HG02943 (cell line): Measurements from ENCODE around the gene ERBIN.
"Not testable (repeated sequence)": the region's sequence is repeated elsewhere in the genome, so short reads cannot be mapped to it uniquely, and the experiment has no call there.

Source experiments
- ATAC-seq: cut with Tn5 transposase; IDR thresholded peaks from one replicate; pipeline ENCODE4 v1.9.1; 2021; ENCODE audit warnings: mild to moderate bottlenecking, low read depth, moderate library complexity; ENCODE audit not compliant: unreplicated experiment

ERBIN gene

DNA sequence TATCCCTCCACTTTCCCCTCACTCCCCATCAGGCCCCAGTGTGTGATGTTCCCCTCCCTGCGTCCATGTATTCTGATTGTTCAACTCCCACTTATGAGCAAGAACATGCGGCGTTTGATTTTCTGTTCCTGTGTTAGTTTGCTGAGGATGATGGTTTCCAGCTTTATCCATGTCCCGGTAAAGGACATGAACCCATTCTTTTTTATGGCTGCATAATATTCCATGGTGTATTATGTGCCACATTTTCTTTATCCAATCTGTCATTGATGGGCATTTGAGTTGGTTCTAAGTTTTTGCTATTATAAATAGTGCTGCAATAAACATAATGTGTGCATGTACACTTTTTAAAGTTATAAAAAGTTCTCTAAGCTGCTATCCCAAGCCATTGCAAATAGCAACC, 75.6 kb downstream of the ERBIN start:
- no peak for ATAC-seq

- ATAC-seq = no peak
These were observed 76.0 kb downstream of the ERBIN start for GRCh38 chr5:66002415-66002814.

DNA sequence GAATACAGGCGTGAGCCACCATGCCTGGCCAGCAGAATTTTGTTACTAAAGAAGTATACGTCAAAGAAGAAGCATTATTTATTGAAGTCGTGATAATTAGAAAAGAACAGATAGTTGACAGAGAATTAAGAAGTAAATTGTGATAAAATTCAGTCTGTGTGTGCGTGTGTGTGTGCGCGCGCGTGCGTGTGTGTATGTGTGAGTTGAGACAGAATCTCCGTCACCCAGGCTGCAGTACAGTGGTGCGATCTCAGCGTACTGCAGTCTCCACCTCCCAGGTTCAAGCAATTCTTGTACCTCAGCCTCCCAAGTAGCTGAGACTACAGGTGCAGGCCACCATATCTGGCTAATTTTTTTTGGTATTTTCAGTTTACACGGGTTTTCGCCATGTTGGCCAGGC, 77.8 kb downstream of the ERBIN start:
- no peak for ATAC-seq

- ATAC-seq = no peak
These were observed 82.9 kb downstream of the ERBIN start for GRCh38 chr5:66009277-66009676.

GRCh38 chr5:66010476-66010875, 84.1 kb downstream of the ERBIN start:
- ATAC-seq = no peak

DNA sequence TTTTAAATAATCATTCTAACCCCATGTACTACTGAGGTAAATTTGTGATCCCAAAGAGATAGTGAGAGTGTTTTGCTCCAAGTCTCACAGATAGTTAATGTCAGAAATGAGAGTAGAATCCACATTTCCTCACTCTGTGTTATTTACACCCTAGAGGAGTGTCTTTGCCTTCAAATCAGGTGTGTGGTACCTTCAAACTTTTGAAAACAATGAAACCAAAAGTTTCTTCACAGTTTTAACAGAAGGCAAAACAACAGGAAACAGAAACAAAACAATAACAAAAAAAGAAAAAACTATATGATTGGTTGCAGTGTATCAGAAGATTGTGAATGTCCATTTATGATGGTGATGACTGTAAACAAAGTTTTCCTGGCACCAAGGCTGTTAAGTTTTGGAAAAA, 85.9 kb downstream of the ERBIN start:
- ATAC-seq = peak; percentile 50

- ATAC-seq = no peak
These were observed 87.0 kb downstream of the ERBIN start for GRCh38 chr5:66013397-66013796.

DNA sequence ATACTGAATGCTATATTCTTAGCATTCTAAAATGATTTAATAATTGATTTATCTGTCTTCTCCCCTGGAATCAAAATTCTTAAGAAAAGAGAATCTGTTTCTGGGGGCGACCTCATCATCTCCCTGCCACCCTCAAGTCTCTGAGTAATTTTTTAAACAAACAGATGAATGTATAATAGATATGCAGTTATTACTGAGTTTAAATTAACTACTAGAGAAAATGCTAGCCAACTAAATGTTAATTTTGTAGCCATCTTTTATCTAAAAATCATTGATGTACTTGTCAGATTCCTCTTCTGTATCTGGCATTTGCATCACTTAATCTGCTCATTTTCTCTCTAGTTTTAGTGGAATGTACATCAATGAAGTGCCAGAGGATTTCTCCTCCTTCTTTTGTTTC, 87.5 kb downstream of the ERBIN start:
- ATAC-seq = no peak

DNA sequence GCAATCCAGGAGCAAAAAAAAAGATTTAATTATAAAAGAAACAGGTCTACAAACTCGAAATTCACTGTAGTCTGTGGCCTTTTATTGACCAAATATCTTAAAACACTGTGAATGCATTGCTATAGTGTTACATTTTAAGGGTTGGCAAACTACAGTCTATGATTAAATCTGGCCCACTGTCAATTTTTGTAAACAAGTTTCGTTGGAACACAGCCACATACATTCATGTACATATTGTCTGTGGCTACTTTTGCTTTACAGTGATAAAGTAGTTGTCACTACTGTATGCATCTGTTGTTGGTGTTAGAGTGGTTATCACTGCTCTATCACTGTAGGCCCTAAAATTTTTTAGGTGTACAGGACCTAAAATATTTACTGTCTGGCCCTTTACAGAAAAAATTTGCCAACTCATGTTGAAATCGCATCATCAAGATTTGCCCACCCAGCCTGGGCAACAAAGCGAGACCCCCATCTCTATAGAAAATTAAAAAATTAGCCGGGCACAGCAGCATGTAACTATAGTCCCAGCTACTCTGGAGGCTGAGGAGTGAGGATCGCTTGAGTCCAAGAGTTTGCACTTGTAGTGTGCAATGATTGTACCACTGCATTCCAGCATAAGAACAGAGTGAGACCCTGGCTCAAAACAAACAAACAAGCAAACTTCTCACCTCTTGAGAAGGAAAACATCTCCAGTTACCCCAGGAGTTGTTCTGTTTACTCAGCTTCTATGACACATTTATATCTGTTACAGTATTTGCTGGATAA, 89.0 kb downstream of the ERBIN start:
- ATAC-seq = no peak

DNA sequence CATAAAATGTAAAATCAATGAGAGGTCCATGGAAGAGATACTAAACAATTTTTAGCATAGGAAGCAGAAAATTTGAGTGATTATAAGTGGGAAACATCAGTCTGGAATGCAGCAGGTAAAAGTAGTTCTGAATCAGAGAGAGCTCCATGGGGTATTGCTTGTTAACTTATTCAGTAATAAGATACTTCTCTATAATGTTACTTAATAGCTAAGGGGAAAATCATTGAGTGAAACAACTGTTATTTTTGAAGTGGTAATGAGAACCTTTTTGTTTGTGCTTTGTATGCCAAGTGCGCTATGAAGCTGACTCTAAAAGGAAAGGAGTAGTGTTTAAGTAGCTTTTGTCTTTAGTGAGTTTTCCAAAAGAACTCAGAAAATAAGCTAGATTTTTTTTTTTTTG, 95.2 kb downstream of the ERBIN start:
- ATAC-seq = no peak

GRCh38 chr5:66039296-66039695, 112.9 kb downstream of the ERBIN start:
- ATAC-seq = no peak

GRCh38 chr5:66039701-66040100, 113.3 kb downstream of the ERBIN start:
- ATAC-seq = no peak

- ATAC-seq = no peak
These were observed 115.3 kb downstream of the ERBIN start for GRCh38 chr5:66041627-66042026.

GRCh38 chr5:66057239-66057638, 130.9 kb downstream of the ERBIN start:
- ATAC-seq = no peak

GRCh38 chr5:66061320-66061719, 134.9 kb downstream of the ERBIN start:
- ATAC-seq = not testable (repeated sequence)

GRCh38 chr5:66063061-66063460, 136.7 kb downstream of the ERBIN start:
- ATAC-seq = not testable (repeated sequence)

GRCh38 chr5:66066826-66067225, 140.5 kb downstream of the ERBIN start:
- no peak for ATAC-seq

GRCh38 chr5:66072031-66072430, 145.7 kb downstream of the ERBIN start:
- ATAC-seq = no peak

- no peak for ATAC-seq
These were observed 148.5 kb downstream of the ERBIN start for GRCh38 chr5:66074901-66075300.

DNA sequence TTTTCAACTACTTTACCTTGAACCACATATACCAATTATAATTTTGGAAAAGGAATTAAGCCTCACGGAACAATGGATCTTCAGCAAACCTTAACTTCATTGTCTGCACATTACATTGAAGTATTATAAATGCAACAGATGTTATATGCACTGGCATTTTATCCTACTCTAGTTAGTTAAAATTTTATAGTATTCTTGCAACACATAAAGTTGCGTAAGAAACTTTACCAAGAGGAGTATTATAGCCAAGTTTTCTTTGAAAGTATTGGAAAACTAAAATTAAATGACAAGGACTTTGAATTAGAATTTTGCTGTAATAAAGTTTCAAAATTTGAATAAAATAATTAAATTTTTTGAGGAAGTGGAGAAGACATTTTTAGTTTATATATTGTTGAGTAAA, 154.3 kb downstream of the ERBIN start:
- no peak for ATAC-seq

- ATAC-seq = no peak
These were observed 163.0 kb downstream of the ERBIN start for GRCh38 chr5:66089384-66089783.

GRCh38 chr5:66100851-66101250, 174.5 kb downstream of the ERBIN start:
- no peak for ATAC-seq

DNA sequence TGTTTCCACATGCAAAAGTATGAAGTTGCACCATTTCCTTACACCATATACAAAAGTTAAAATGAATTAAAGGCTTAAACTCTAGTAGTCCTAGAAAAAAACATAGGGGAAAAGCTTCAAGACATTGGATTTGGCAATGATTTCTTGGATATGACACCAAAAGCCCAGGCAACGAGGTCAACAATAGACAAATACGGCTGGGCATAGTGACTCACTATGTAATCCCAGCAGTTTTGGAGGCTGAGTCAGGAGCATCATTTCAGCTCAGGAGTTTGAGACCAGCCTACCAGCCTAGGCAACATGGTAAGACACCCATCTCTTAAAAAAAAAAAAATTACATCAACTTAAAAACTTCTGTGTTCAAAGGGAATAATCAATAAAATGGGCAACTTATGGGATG, 186.8 kb downstream of the ERBIN start:
- no peak for ATAC-seq
